K562 (cell line): ENCODE measurements around the gene RILP. TPM values are rescaled to one million over a fixed set of nuclear protein-coding genes. Genes with fewer than 3 reads are reported as not detected.

Experiments
- ARID1B ChIP-seq: fragments of 450-650 bp; IDR thresholded peaks from 2 replicates; pipeline ENCODE4 v1.6.1; 2016; ENCODE audit warnings: antibody characterized with exemption, mild to moderate bottlenecking, inconsistent platforms
- ARID2 ChIP-seq: fragments of 450-650 bp; IDR thresholded peaks from 2 replicates; pipeline ENCODE4 v1.6.1; 2017; ENCODE audit warnings: antibody characterized with exemption, mild to moderate bottlenecking
- CBX1 ChIP-seq: sonication (generic); IDR thresholded peaks from 2 replicates; pipeline ENCODE4 v1.6.1; 2016; ENCODE audit warnings: antibody characterized with exemption, low read depth, mild to moderate bottlenecking
- CHD2 ChIP-seq: IDR thresholded peaks from 2 replicates; pipeline ENCODE4 v1.6.1; 2011; ENCODE audit warnings: low read depth, low read length
- CREM ChIP-seq: IDR thresholded peaks from 2 replicates; pipeline ENCODE4 v1.6.1; 2014; ENCODE audit warnings: antibody characterized with exemption, low read depth
- EP400 ChIP-seq: fragments of 450-650 bp; IDR thresholded peaks from 2 replicates; pipeline ENCODE4 v1.6.1; 2017; ENCODE audit warnings: antibody characterized with exemption, mild to moderate bottlenecking, moderate library complexity
- ETS1 ChIP-seq: conservative IDR thresholded peaks from 2 replicates; pipeline ENCODE4 v1.6.1; 2011; ENCODE audit warnings: low read depth, mild to moderate bottlenecking, low read length; ENCODE audit not compliant: control insufficient read depth
- FOS ChIP-seq: IDR thresholded peaks from 3 replicates; pipeline ENCODE4 v1.6.1; 2011; ENCODE audit not compliant: insufficient read length; ENCODE audit errors: extremely low read depth
- HDAC2 ChIP-seq: fragments of 450-650 bp; IDR thresholded peaks from 2 replicates; pipeline ENCODE4 v1.6.1; 2016; ENCODE audit warnings: mild to moderate bottlenecking
- L3MBTL2 ChIP-seq: fragments of 450-650 bp; IDR thresholded peaks from 2 replicates; pipeline ENCODE4 v1.6.1; 2016; ENCODE audit warnings: mild to moderate bottlenecking, moderate library complexity
- MAX ChIP-seq: sonication (generic); formaldehyde crosslinking; IDR thresholded peaks from 2 replicates; pipeline ENCODE4 v1.9.0; 2022; ENCODE audit warnings: mild to moderate bottlenecking, missing genetic modification reagents
- MYC ChIP-seq, 2 experiments: fragments of 250-450 bp in 1 of 2; sonication (Bioruptor Pico) in 1 of 2; IDR thresholded peaks; 2 replicates each; pipeline versions ENCODE4 v1.5.1 to v1.6.1; 2012 to 2021; ENCODE audit warnings: low read depth in 2 of 2, borderline replicate concordance in 1 of 2, improper control_type of control experiment in 1 of 2, low read length in 1 of 2, mild to moderate bottlenecking in 1 of 2, moderate library complexity in 1 of 2
- MYNN ChIP-seq, 2 experiments: sonication (generic); formaldehyde crosslinking in 1 of 2; IDR thresholded peaks; 2 replicates each; pipeline versions ENCODE4 v1.5.0 to v1.6.1; 2016 to 2020; ENCODE audit warnings: antibody characterized with exemption in 1 of 2, missing genetic modification reagents in 1 of 2
- NFRKB ChIP-seq: fragments of 450-650 bp; IDR thresholded peaks from 2 replicates; pipeline ENCODE4 v1.6.1; 2016; ENCODE audit warnings: low read depth
- NKRF ChIP-seq: fragments of 450-650 bp; IDR thresholded peaks from 2 replicates; pipeline ENCODE4 v1.6.1; 2016; ENCODE audit warnings: borderline replicate concordance
- OTX1 ChIP-seq: fragments of 450-650 bp; formaldehyde crosslinking; IDR thresholded peaks from 2 replicates; pipeline ENCODE4 v1.4.0; 2022; ENCODE audit warnings: mild to moderate bottlenecking
- POLR2B ChIP-seq: fragments of 450-650 bp; IDR thresholded peaks from 2 replicates; pipeline ENCODE4 v1.6.1; 2018; ENCODE audit warnings: low read depth; ENCODE audit not compliant: partially characterized antibody
- PRPF4 ChIP-seq: fragments of 200-400 bp; formaldehyde crosslinking; IDR thresholded peaks from one replicate; pipeline ENCODE4 v1.6.1; 2017; ENCODE audit warnings: low read length, low read depth, mild to moderate bottlenecking; ENCODE audit not compliant: insufficient read depth, poor library complexity, severe bottlenecking
- SP1 ChIP-seq: sonication (generic); formaldehyde crosslinking; IDR thresholded peaks from 2 replicates; pipeline ENCODE4 v1.8.1; 2022; ENCODE audit warnings: mild to moderate bottlenecking, missing genetic modification reagents
- SRSF3 ChIP-seq: fragments of 200-400 bp; formaldehyde crosslinking; IDR thresholded peaks from 2 replicates; pipeline ENCODE4 v1.6.1; 2016; ENCODE audit warnings: mild to moderate bottlenecking, low read length, moderate library complexity; ENCODE audit not compliant: insufficient read depth
- ZBTB9 ChIP-seq: fragments of 450-650 bp; formaldehyde crosslinking; IDR thresholded peaks from 2 replicates; pipeline ENCODE4 v1.4.0; 2020; ENCODE audit warnings: mild to moderate bottlenecking, moderate library complexity
- ZNF707 ChIP-seq: fragments of 250-450 bp; sonication (Bioruptor Pico); conservative IDR thresholded peaks from 2 replicates; pipeline ENCODE4 v1.8.0; 2022; ENCODE audit warnings: inconsistent platforms, mild to moderate bottlenecking, moderate library complexity
- ZNF780A ChIP-seq: fragments of 250-450 bp; sonication (Bioruptor Pico); IDR thresholded peaks from 2 replicates; pipeline ENCODE4 v1.5.0; 2021; ENCODE audit warnings: mild to moderate bottlenecking
- polyA plus RNA-seq, 8 experiments: library from polyadenylated mRNA; depleted of rRNA in 4 of 8; stranded (reverse) in 5 of 8; unstranded in 3 of 8; fragments of >200 nt; fragmentation: Nextera tagmentation in 2 of 8; fragmentation: Illumina TruSeq in 1 of 8; extraction: Ambion mirVana in 2 of 8; extraction: Trizol in 1 of 8; gene quantifications; 2 replicates each; pipeline versions ENCODE4 v1.2.1 to v1.2.3, GENCODE V29; 2011 to 2014; ENCODE audit warnings: inconsistent platforms in 1 of 8, missing spikeins in 1 of 8
- total RNA-seq, 7 experiments: library from RNA; depleted of rRNA in 6 of 7; stranded (reverse); fragments of >200 nt in 6 of 7; fragmentation: Illumina TruSeq in 2 of 7; extraction: Trizol in 2 of 7; gene quantifications; 2 replicates each; pipeline versions ENCODE4 v1.2.1 to v1.2.3, GENCODE V29; 2011 to 2021; ENCODE audit warnings: low replicate concordance in 1 of 7

RILP gene
- total and polyA plus RNA-seq, 9 of the 15 experiments (the other 6 are each of a cell fraction or from before 2014, with no cell fraction given), result 0.75 to 54.9 (median 27.8) TPM

GRCh38 chr17:1627982-1628855 is 21.4 kb downstream of the RILP start, which contains the start of gene SLC43A2 (continued):
- 0 out of 2 replicates have a peak, but pooled peaks have one; percentile 21 for TF ChIP-seq ETS1
- peak; percentile 70 for TF ChIP-seq FOS
- peak; percentile 74; the same call in 1 of the 2 replicates for TF ChIP-seq MAX
- TF ChIP-seq CBX1, result no peak
- peak; percentile 90 for TF ChIP-seq EP400
- peak; percentile 38; the same call in 1 of the 2 replicates for TF ChIP-seq CHD2
- TF ChIP-seq PRPF4, result peak; percentile 28
- peak; percentile 32; the same call in 1 of the 2 replicates for TF ChIP-seq ARID1B
- peak; percentile 59; the same call in 1 of the 2 replicates for TF ChIP-seq NFRKB
- no peak for TF ChIP-seq SRSF3
- no peak for TF ChIP-seq ZNF707 (CRISPR knock-in tag)
- TF ChIP-seq ZNF780A (CRISPR knock-in tag), result no peak
- TF ChIP-seq NKRF, result peak; percentile 79
- TF ChIP-seq CREM, result peak; percentile 21; the same call in 1 of the 2 replicates
- TF ChIP-seq SP1 (CRISPR knock-in tag), result peak; percentile 68; the same call in 1 of the 2 replicates
- 0 out of 2 replicates have a peak, but pooled peaks have one; percentile 18 for TF ChIP-seq ZBTB9 (CRISPR knock-in tag)
- TF ChIP-seq MYNN (IDR thresholded peaks at IDR 0.05), result no peak
- TF ChIP-seq MYNN (CRISPR knock-in tag; IDR thresholded peaks at IDR 0.05), result no peak
- peak; percentile 38 for TF ChIP-seq POLR2B
- TF ChIP-seq HDAC2, result peak; percentile 63; the same call in 1 of the 2 replicates
- TF ChIP-seq ARID2, result no peak
- peak; percentile 79 for TF ChIP-seq L3MBTL2
- peak; percentile 15; the same call in 1 of the 2 replicates for TF ChIP-seq MYC (IDR thresholded peaks at IDR 0.05; ENCODE audit: low read depth, low read length)
- TF ChIP-seq MYC (CRISPR knock-in tag; IDR thresholded peaks at IDR 0.05; ENCODE audit: borderline replicate concordance, low read depth), result no peak
- TF ChIP-seq OTX1, result 0 out of 2 replicates have a peak, but pooled peaks have one; percentile 52
